Sigmoid colon (tissue), 7 donors: ENCODE results near the gene SMAP1. TPM values are rescaled to one million over a fixed set of nuclear protein-coding genes. Genes with fewer than 3 reads are reported as not detected.

Experiments used
- DNase-seq: peaks from one replicate; pipeline ENCODE4 v3.0.0-alpha.2; 2019
- H3K27ac ChIP-seq, 4 donors: fragments of 200-600 bp; sonication (generic); one replicate each; pipeline ENCODE4 v1.5.1; 2016 to 2019; ENCODE audit warnings: mild to moderate bottlenecking in 1 of 4
- H3K27me3 ChIP-seq, 3 donors: fragments of 200-600 bp; sonication (generic); one replicate each; pipeline ENCODE4 v1.5.1; 2019; ENCODE audit warnings: mild to moderate bottlenecking in 1 of 3
- H3K36me3 ChIP-seq, 4 donors: fragments of 200-600 bp; sonication (generic); one replicate each; pipeline ENCODE4 v1.5.1; 2016 to 2019
- H3K4me1 ChIP-seq, 4 donors: fragments of 200-600 bp; sonication (generic); one replicate each; pipeline ENCODE4 v1.5.1; 2017 to 2019
- H3K4me3 ChIP-seq, 4 donors: fragments of 200-600 bp; sonication (generic); one replicate each; pipeline ENCODE4 v1.5.1; 2017 to 2019; ENCODE audit warnings: mild to moderate bottlenecking in 2 of 4, moderate library complexity in 1 of 4
- H3K9me3 ChIP-seq, 4 donors: fragments of 200-600 bp in 3 of 4; sonication (generic) in 3 of 4; one replicate each; pipeline versions ENCODE4 v1.5.1 to v1.6.1; 2013 to 2019
- EP300 ChIP-seq, 4 donors: sonication (generic); formaldehyde crosslinking; IDR thresholded peaks; one replicate each; pipeline ENCODE4 v1.6.1; 2017; ENCODE audit warnings: antibody characterized with exemption in 4 of 4
- POLR2A ChIP-seq, 2 donors: fragments of 450-650 bp; IDR thresholded peaks; one replicate each; pipeline ENCODE4 v1.6.1; 2016; ENCODE audit warnings: antibody characterized with exemption in 2 of 2, mild to moderate bottlenecking in 2 of 2, moderate library complexity in 2 of 2
- POLR2AphosphoS5 ChIP-seq, 4 donors: sonication (generic); formaldehyde crosslinking; IDR thresholded peaks; one replicate each; pipeline ENCODE4 v1.6.1; 2017; ENCODE audit warnings: antibody characterized with exemption in 4 of 4
- WGBS, 2 donors: extraction: QIAGEN DNeasy Blood & Tissue Kit; methylation state at CpG; one replicate each; pipeline ENCODE4 v1.1.7; 2013; 5-methylcytosine and 5-hydroxymethylcytosine counted together
- intact Hi-C: fragments of 100-400 bp; cut with DNase I; formaldehyde crosslinking; loops from one replicate; pipeline ENCODE4 v1.15.1; 2023
- polyA plus RNA-seq, 3 donors: library from polyadenylated mRNA; stranded (reverse); fragments of 200-250 nt; gene quantifications; one replicate each; pipeline ENCODE4 v1.2.3, GENCODE V29; 2013
- total RNA-seq, 4 donors: library from RNA; depleted of rRNA; stranded (reverse); fragments of >200 nt; gene quantifications; one replicate each; pipeline ENCODE4 v1.1.0, GENCODE V29; 2016
- TF ChIP-seq, protein P1 (sequence below), 4 experiments: fragments of 450-650 bp in 3 of 4; fragments of 200-600 bp in 1 of 4; IDR thresholded peaks; one replicate each; pipeline ENCODE4 v1.5.1; 2016 to 2019; ENCODE audit warnings: antibody characterized with exemption in 4 of 4, mild to moderate bottlenecking in 3 of 4, moderate library complexity in 2 of 4
- donor health status: healthy with polysubstance abuse.
- donor health status: Bipolar disorder and iron deficiency.
- donor health status: healthy.

The SMAP1 gene
- total and polyA plus RNA-seq, 7 donors, result 19.7 to 41.4 (median 26.7) TPM

DNA sequence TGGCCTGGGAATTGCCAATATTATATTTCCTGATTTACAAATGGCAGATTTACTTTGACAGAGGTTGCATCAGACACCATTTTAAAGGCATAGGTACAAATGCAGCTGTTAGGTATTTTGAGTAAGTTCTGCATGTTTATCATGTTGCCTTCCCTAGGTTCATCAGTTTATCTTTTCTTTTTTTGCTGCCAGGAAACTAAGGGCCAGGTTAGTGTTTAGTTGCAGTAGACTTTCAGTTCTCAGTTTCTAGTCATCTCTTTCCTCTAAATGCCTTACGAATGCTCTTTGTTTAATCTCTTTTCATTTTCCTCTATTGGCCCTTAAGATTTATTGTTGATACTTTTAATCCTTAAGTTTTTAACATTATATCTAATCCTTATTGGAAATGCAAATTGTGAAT is 129.9 kb downstream of the SMAP1 start:
- Histone ChIP-seq H3K4me3 (no peak overlapping the region), H3K27ac (no peak overlapping the region), H3K27me3 (no peaks in the 10 kb centered on the region), H3K9me3 (no peaks in the 10 kb centered on the region), H3K4me1 (no peaks in the 10 kb centered on the region), H3K36me3 (no peaks in the 10 kb centered on the region)
- no peak for TF ChIP-seq POLR2A (IDR thresholded peaks at IDR 0.05)
- TF ChIP-seq, protein P1, sequence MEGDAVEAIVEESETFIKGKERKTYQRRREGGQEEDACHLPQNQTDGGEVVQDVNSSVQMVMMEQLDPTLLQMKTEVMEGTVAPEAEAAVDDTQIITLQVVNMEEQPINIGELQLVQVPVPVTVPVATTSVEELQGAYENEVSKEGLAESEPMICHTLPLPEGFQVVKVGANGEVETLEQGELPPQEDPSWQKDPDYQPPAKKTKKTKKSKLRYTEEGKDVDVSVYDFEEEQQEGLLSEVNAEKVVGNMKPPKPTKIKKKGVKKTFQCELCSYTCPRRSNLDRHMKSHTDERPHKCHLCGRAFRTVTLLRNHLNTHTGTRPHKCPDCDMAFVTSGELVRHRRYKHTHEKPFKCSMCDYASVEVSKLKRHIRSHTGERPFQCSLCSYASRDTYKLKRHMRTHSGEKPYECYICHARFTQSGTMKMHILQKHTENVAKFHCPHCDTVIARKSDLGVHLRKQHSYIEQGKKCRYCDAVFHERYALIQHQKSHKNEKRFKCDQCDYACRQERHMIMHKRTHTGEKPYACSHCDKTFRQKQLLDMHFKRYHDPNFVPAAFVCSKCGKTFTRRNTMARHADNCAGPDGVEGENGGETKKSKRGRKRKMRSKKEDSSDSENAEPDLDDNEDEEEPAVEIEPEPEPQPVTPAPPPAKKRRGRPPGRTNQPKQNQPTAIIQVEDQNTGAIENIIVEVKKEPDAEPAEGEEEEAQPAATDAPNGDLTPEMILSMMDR (IDR thresholded peaks at IDR 0.05), result no peak
- no peak for TF ChIP-seq POLR2AphosphoS5 (IDR thresholded peaks at IDR 0.05)
- TF ChIP-seq EP300 (IDR thresholded peaks at IDR 0.05), result no peak
- intact Hi-C loops, result no loop called here
- WGBS, 2 donors, result 71 to 93% methylated on average over 1 of the region's 1 CpG
- DNase-seq, result no peak

DNA sequence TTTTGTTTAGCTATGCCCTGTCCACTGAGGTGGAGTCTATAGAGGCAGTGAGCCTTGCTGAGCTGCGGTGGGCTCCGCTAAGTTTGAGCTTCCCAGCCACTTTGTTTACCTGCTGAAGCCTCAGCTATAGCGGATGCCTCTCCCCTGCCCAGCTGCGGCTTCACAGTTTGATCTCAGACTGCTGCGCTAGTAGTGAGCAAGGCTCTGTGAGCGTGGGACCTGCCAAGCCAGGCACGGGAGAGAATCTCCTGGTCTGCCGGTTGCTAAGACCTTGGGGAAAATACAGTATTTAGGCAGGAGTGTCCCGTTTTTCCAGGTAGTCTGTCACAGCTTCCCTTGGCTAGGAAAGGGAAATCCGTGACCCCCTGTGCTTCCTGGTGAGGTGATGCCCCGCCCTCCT is 138.4 kb downstream of the SMAP1 start:
- Histone ChIP-seq H3K36me3 (peaks cover 0 to 13% (median 0%) of the 10 kb centered on the region in 4 donors), H3K4me1 (peaks cover 0 to 3% (median 0%) of the 10 kb centered on the region in 4 donors), H3K4me3 (no peak overlapping the region), H3K27me3 (no peaks in the 10 kb centered on the region), H3K27ac (no peak overlapping the region), H3K9me3 (no peaks in the 10 kb centered on the region)
- TF ChIP-seq, protein P1 (IDR thresholded peaks at IDR 0.05), result no peak
- TF ChIP-seq POLR2AphosphoS5 (IDR thresholded peaks at IDR 0.05) (no peak), EP300 (IDR thresholded peaks at IDR 0.05) (no peak), POLR2A (IDR thresholded peaks at IDR 0.05) (no peak)
- DNase-seq, result no peak
- WGBS, 2 donors, result 98% methylated on average over 11 of the region's 11 CpGs
- intact Hi-C loops, result no loop called here

DNA sequence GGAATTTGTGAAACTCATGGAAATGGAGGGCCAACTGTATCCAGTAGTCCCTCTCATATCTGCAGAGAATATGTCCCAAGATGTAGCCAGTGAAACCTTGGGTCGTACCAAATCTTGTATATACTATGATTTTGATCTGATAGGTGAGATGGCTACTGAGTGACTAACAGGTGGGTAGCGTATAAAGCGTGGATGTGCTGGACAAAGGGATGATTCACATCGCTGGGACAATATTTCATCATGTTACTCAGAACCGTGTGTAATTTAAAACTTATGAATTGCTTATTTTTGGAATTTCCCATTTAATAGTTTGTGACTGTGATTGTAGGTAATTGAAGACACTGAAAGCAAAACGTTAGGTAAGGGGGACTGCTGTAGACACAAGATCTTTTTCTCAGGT is 144.1 kb downstream of the SMAP1 start:
- WGBS, 2 donors, result 93% methylated on average over 6 of the region's 6 CpGs

DNA sequence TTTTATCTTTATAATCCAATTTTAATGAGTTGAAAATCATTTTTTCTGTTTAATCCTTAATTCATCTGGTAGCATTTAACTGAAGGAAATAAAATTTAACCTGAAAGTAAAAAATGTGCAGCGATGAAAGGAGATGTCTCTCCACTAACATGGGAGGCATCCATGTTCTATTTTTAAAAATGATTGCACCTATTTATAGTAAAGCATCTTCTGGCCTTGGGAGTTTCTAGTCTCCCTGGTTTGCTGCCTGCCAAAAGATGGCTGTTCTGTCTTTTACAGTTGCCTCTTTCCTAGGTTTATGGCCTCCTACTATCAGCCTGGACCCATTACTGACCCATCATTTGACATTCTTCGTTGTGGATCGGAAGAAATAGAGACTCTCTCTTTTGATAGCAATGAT is 146.2 kb downstream of the SMAP1 start:
- Histone ChIP-seq H3K27ac (no peak overlapping the region), H3K4me3 (no peak overlapping the region), H3K9me3 (no peaks in the 10 kb centered on the region), H3K27me3 (no peaks in the 10 kb centered on the region), H3K36me3 (no peaks in the 10 kb centered on the region), H3K4me1 (no peaks in the 10 kb centered on the region)
- TF ChIP-seq, protein P1 (IDR thresholded peaks at IDR 0.05), result no peak
- TF ChIP-seq POLR2A (IDR thresholded peaks at IDR 0.05) (no peak), EP300 (IDR thresholded peaks at IDR 0.05) (no peak), POLR2AphosphoS5 (IDR thresholded peaks at IDR 0.05) (no peak)
- 85 to 93% methylated on average over 3 of the region's 3 CpGs for WGBS, 2 donors
- intact Hi-C loops, result no loop called here
- no peak for DNase-seq

More for the DNA sequence above, 144.1 kb downstream of the SMAP1 start:
- Histone ChIP-seq H3K36me3 (no peaks in the 10 kb centered on the region), H3K27ac (no peak overlapping the region), H3K4me3 (no peak overlapping the region), H3K9me3 (no peaks in the 10 kb centered on the region), H3K27me3 (no peaks in the 10 kb centered on the region), H3K4me1 (peaks cover 0 to under 1% (median 0%) of the 10 kb centered on the region in 4 donors)
- intact Hi-C loops, result no loop called here
- DNase-seq, result no peak
- TF ChIP-seq, protein P1 (IDR thresholded peaks at IDR 0.05), result no peak
- TF ChIP-seq EP300 (IDR thresholded peaks at IDR 0.05), result no peak
- TF ChIP-seq POLR2A (IDR thresholded peaks at IDR 0.05), result no peak
- TF ChIP-seq POLR2AphosphoS5 (IDR thresholded peaks at IDR 0.05), result no peak

DNA sequence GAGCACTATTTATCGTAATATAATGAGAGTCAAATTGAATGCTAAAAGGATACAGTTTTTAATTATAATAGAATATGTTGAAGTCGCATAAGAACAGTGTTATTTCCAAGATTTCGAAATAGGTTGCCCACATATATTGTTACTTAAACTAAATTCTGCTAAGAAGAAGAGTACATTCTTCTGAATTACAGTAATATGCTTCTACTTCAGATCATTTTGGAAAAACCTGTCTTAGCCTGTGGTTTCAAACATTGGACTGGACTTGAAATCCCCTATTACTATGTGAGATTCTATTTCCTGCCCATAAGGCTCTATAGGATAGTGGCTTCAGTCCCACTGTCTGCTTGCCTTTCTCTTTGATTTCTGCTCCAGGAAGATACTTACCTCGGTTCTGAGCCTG is 152.0 kb downstream of the SMAP1 start:
- 96% methylated on average over 4 of the region's 4 CpGs for WGBS, 2 donors
- TF ChIP-seq, protein P1 (IDR thresholded peaks at IDR 0.05), result no peak
- no peak for TF ChIP-seq EP300 (IDR thresholded peaks at IDR 0.05)
- DNase-seq, result no peak

More for the DNA sequence above, 152.0 kb downstream of the SMAP1 start:
- Histone ChIP-seq H3K9me3 (no peaks in the 10 kb centered on the region), H3K4me3 (no peak overlapping the region), H3K27me3 (no peaks in the 10 kb centered on the region), H3K36me3 (no peaks in the 10 kb centered on the region), H3K4me1 (no peaks in the 10 kb centered on the region), H3K27ac (no peak overlapping the region)
- intact Hi-C loops, result no loop called here
